HG02588 (cell line): Measurements from ENCODE around the gene CCDC185.

ENCODE experiments used
- ATAC-seq: cut with Tn5 transposase; IDR thresholded peaks from one replicate; pipeline ENCODE4 v1.9.1; 2021; ENCODE audit warnings: mild to moderate bottlenecking, moderate library complexity; ENCODE audit not compliant: unreplicated experiment

CCDC185 gene

DNA sequence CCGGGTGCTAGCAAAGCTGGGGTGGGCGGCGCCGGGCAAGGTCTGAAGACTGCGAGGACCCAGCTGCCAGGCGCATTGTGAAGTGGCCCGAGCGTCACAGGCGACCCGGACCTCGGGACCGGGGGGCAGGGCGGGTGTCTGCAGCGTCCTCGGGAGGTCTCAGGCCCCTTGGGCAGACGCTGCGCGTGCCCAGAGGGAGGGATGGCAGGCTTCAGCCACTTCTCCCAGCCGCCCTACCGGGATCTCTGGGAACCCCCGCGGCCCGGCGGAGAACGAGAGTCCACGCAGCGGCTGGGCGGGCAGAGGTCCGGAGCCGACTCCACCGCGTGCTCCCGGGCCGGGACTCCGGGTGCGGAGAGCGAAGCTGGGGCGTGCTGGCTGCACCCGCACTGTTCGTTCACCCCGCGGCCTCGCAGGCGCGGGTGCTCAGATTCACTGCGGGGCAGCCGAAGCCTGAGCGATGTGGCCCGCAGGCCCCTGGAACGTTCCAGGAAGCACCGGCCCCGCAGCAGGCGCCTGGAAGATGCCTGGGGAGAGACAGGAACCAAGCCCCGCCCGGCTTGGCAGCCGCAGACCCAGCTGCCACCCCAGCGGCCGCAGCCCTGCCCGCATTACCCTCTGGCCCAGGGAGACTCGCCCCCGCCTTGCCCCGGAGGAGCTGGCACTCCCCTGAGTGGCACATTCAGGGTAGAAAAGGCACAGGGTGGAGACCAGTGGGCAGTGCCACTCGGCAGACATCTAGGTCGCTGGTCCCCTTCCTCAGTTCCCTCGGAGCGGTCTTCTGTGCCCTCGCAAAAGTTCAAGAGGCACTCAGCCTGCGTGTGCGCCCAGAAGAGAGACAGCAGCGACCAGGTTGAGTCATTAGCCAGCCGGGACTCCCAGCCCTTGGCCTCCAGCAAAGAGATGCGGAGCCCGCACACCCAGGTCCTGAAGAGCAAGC lies at the start of gene CCDC185:
Gene CCDC185 (plus strand): TSS at position 141 of the 940 bp plus-strand sequence. CDS start 61 bp downstream, at position 202.
- no peak for ATAC-seq

DNA sequence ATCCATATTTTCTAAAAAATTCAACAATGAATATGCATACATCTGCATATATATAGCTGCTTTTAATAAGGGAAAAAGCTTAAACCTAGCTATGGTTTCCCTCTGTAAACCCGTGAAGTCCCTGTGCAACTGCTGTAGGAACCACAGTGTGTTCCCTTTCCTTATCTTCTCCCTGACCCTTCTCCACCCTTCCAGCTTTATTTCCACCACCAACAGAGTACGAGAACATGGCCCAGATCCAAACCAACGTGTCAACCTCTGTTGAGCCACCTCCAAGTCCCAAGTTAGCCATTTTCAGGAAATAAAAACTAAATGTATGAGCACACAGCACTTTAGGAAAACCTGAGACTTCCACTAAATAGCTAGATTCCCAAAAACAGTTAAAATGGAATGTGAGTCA lies 49.5 kb upstream of the CCDC185 start:
- no peak for ATAC-seq

DNA sequence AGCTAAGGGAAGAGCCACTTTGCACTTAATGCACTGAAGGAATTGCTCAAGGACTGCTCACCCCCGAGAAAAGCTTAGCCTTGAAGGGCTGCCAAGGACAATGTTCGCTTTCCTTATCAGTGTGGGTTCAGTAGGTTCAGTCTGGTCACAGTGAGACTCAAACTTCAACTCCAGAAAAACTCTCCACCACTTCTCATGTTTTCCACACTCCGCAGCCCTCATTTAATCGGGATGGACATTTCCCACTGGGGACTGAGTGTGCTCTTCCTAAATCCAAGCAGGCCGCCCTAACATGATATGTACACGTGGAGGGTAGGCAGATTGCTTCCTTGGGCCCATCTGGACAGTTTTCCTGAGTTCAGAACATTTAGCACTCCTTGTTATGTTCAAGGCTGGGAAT lies 48.7 kb upstream of the CCDC185 start:
- no peak for ATAC-seq

DNA sequence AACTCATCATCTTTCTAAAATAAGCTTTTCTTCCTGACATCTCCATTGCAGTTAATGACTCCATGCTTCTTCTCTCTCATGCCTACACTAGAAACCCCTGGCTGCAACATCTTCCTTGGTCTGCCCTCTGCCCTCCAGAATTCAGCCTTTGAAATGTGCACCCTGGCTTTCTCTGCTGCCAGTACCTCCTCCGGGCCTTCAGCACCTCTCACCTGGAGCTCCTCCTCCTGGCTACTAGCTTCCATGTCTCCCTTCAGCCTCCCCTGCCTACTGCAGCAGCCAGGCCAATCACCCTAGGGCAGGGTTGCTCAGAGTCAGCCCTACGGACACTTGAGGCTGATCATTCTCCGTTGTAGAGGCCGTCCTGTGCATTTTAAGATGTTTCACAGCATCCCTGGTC lies 47.5 kb upstream of the CCDC185 start:
- ATAC-seq = no peak

DNA sequence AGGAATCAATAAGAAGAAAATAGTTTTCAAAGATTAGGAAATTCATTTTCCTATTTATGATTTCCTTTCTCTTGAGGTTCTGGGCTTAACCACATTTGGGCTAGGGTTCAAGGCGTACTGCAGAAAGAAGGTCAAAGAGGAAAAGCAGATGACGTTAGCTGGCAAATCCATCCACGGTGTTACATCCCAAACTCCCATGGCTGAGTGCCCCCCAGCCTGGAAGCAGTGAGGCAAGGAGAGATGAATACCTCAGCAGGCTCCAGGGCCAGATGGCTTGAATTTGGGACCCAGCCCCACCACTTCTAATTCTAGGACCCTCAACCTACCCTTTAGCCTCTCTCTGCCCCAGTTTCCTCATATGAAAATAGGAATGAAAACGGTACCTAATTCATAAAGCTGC lies 46.9 kb upstream of the CCDC185 start:
- no peak for ATAC-seq

DNA sequence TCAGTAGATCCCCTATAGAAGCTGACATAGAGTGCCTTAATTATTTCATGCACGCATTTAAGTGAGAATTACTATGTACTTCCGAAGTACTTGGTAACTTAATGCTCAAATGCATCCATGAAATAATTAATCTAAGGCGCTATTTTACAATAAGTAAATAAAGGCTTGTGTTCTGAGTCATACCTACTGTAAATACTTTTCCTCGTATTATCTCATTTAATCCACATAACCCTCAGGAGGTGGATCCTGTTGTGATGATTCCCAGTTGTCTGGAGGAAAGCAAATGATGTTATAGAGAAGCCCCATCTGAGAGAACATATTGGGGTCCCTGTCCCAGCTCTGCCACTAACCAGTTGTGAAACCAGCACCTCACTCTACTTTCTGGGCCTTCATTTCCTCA lies 45.6 kb upstream of the CCDC185 start:
- ATAC-seq = no peak

DNA sequence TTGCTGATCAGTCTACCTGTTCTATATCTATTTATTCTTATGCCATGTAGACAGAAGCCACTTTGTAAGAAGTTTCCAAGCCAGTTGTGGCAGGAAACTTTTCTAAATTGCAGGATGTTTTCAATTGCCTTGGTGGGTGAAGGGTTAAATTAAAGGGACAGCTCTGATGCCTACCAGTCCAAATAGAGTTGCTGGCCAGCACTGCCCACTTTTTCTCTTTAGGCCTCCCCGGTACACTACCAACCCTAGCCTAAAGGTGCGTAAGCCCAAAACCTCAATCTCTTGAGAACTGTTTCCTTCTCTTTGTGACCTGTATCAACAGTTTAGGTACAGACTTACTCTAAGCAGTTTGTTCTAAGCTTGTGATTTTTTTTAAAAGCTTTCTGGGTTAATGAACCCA lies 44.8 kb upstream of the CCDC185 start:
- no peak for ATAC-seq

DNA sequence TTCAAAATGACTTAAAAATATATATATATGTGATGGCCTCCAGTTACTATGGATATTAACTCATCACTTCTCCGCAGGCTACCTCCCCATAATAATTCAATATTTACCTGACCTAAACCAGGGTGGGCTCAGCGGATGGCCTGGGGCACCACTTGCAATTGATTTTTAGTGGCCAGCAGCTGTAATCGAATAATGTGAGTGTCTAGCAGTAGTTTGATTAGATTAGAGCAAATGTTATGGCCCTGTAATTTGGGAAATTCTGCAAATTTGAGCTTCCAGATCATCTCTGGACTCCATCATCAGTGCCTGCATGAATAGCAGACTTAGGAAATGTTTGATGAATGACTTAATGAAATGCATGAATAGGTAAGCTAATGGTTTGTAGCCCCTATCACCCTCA lies 44.0 kb upstream of the CCDC185 start:
- no peak for ATAC-seq

DNA sequence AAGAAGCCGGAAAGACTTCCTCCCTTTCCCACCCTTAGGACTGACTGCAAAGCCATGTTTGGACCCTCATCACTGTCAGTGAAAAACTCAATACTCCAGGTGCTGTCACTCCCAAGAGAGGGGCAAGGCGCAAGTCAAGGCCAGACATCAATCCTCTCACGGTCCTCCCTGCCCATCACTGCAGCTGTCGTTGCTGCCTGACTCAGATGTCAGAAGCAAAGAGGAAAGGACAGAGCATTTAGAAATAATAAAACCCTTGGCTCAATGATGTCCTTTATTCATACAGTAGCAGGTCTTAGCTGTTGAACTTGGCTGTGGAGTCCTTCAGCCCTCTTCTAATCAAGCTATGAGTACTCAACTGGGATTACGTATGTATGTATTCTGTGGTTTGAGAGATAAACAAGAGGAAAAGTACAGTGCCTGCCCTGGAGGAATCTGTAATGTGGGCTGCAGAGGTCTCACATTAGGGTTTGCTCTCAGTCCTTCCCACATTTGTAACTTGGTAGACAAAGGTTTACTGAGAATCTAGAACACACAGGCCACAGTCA lies 42.8 kb upstream of the CCDC185 start:
- no peak for ATAC-seq

DNA sequence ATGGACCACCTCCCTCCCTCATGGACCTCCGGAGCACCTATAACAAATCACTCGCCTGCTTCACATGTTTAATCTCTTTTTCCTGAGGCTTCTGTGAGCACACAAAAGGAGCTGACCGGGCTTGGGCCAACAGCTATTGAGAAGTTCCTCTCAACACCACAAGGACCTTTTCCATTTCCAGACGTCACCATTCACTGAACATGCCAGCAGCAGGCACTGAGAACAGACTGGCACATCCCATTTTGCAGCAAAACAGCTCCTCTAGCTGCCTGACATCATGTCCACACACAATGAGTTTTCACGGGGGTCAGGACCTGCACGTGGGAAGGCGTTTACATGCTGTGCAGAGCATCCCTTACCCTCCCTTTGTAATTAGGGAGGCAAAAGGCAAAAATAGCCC lies 40.3 kb upstream of the CCDC185 start:
- ATAC-seq = no peak

DNA sequence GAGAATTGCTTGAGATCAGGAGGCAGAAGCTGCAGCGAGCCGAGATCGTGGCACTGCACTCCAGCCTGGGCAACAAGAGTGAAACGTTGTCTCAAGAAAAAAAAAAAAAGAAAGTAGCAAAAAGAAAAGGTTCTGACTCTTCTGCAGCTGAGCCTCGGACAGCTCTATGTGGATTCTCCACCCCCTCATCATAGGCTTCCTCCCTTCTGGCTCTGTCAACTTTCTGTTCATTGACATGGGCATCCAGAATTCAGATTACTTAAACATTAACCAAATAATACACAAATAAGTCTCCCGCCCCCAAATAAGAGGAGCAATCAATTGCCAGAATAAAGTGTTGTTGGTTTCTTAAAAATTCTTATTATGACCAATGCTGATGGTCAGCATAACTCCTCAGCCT lies 39.3 kb upstream of the CCDC185 start:
- no peak for ATAC-seq

DNA sequence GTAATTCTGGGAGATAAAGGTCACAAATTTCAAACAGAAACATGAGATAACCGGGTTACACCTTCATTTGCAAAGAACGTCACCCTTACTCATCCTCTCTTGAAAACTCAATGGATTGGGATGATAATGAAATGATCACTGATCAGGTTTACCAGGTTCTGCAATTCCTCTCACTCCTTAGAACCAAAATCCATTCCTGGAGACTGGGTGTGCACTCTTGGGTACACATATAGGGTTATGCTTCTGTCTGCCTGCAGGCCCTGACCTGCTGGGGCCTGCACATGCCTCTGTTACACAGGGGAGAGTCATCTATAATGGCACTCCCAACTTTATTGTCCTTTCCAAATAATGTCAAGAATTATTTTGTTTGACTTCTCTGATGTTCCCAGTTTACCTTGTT lies 37.5 kb upstream of the CCDC185 start:
- ATAC-seq = no peak

DNA sequence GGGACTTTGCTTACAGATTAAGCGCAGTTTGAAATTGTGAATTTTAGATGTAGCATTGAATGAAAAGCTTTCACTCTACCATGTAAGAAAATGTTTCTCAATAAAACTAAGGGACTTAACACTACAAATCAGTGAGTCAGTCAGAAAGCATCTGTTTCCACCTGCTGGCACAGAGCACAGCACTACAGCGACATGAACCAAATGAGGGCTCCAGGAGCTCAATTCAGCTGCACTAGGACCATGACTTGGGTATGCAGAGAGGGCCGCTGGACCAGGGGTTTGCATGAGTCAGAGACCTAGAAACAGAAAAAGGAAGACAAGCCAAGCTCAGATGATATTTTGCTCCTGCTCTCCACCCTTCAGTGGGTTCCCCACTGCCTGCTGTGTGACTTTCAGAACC lies 34.4 kb upstream of the CCDC185 start:
- ATAC-seq = no peak

DNA sequence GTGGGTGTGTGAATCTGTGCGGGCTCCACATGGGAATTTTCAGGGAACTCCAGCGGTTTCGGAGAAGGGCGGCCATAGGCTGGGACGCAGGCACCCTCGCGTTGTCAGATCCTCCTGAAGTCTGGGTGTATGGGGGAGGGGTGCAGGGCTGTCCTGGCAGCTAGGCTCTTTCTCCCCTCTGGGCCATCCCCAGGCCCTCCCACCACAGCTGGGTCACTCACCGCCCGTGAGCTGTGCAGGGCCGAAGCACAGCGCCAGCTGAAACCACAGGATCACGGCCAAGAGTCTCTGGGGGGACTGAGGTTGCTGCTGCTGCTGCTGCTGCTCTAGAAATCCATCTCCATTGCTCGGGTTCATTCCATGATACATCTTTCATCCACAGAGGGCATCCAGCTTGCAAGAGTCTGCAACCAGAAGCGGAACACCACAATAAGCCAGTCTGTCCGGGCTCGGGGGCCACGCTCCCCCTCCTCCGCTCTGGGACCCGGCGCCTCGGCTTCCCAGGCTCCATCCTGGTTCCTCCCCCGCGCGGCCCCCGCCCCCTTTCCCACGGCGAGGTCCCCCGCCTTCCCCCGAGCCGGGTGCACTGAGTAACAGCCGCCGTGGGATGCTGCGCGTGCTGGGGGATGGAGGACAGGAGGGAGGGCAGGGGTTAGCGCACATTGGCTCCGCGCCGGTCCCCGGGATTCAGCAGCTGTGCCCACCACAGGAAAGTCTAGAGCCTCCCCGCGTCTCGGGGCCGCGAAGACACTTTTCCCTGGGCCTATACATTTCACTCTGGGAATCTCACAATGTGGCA lies 30.0 kb upstream of the CCDC185 start:
- ATAC-seq = no peak

DNA sequence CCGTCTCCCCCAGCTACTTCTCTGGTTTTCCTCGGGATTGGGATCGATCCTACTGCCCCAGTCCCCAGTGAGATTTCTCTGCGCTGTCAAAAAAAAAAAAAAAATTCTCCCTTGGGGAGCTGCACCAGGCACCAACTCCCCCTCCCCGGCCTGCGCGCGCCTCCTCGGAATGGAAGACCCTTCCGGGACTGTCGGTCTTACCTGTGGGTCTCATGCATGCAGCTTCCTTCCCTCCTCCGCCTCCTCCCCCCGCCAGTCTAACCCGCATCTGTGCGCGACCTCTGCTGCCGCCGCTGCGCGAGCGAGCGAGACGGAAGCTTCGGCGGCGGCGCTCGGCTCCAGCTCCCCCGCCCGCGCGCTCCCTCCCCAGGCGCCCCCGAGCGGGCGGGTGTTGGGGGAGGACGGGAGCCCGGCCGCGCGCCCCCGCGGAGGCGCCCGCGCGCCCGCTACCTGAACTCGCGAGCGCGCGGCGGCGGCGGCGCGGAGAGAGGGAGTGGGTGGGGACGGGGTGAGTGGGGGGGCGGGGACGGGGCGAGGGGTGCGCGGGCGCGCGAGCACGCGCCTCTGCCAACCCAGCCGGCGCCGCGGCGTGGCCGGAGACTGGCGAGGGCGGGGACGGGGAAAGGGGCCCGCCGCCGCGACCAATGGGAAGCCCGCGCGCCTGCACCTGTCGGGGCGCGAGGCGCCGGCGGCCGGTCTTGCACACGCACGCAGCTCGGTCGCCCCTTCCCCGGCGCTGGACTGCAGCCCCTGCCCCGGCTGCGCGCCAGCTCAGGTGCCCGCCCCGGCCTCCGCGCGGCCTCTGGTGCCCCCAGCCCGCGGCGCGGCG lies 29.1 kb upstream of the CCDC185 start, which contains the start of gene SUSD4:
Gene SUSD4 (minus strand): TSS at position 321 of the 829 bp plus-strand sequence. CDS start 751 bp downstream, outside the sequence.
- ATAC-seq = no peak

DNA sequence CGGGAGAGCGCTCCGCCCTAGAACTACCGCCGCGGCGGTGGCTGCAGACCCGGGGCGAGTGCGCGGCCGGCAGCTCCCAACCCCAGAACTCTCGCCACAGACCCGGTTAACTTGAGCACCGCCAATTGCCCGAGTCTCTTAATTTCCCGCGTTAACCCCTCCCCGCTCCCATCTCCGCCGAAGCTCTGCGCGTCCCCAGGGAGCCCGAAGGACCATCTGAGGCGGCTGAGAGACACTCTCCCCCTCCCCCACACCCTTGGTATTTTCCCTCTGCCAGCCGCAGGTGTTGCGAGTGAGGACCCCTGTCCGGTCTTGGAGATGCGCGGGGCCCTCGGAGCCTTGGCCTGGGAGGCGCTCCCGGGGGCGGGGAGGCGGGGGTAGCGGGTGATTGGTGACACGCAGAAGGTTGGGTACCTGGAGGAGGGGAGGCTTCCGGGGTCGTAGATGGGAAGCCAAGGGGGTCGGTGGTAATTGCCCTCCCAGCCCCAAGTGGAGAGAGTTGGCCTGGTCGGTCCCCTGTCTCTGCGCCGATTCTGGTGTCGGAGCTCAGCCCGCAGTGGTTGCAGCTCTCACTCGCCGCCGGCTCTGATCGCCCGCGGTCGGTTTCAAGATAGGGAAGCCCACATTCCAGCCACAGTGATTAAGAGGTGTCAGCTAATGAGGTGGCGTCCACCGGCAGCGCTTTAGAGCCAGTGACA lies 28.4 kb upstream of the CCDC185 start:
- ATAC-seq = no peak

DNA sequence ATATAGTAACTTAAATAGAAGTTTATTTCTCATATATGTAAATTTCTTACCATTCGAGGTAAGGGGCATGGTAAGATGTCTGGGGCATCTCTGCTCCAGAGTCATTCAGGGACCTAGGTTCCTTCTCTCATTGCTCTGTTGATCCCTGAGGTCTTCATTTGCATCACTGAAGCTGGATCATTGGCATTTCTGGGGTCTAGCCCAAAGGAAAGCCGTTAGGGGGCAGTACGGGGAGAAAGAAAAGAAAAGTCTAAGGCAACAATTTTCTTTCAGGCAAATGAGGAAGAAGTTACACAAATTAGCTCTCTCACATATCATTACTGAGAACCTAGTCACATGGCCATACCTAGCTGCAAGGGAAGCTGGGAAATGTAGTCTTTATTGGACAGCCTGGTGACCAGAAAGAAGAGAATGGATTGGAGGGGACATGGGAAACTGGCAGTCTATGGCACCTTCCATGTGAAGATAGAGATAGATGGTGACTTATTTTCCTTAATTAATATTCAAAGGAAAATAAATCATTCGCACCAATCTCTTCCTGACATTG lies 19.1 kb upstream of the CCDC185 start:
- no peak for ATAC-seq

DNA sequence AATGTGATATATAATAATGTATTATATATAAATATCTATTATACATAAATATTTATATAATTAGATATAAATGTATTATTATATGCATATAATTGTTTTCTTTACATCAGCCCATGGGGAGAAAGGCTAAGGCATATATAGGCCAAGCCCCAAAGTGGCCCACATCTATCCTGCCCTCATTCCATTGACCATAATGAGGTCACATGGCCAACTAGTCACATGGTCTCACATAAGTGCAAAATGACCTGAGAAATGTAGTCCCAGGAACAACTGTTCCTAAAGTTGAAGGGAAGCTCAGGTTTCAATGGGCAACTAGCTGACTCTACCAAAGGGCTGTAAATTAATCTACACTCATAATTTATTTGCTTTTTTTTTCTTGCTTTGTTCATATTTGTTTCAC lies 14.5 kb upstream of the CCDC185 start:
- ATAC-seq = no peak

DNA sequence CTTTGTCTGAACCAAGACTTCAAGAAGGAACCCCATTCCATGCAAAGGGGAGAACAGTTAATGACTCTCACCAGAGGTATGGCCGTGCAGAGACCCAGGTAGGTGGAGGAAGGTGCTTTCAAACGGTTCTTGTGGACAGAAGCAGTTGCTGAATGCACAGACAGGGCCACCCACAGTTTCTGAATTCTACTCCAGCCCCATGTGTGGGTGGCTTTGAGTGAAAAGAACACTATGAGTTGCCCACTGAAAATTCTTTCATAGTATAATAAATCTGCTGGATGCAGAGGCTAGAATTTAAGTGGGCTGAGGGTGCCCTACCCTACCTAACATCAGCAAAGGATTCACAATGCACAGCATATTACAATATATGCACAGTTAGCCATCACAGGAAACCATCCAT lies 7.2 kb upstream of the CCDC185 start:
- ATAC-seq = no peak

DNA sequence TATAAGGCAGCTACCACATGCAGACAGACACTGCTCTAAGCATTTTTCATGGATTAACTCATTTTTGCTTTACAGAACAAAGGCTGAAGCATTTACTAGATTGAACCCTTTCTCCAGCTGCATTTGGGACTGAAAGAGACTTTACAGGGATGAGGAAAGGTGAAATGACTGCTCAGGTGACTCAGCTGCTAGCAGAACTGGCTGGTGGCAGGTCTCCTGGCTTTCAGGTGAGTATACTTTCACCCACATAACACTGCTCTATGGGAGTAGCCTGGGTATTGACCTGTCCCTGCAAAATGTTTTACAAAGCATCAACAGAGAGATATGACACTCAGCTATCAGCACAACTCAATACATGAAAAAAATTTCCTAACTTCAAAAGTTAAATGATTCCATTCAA lies 2.6 kb upstream of the CCDC185 start:
- ATAC-seq = no peak
